Ishikawa (cell line): Measurements from ENCODE around the gene OR1S1.

Source experiments
- CEBPB ChIP-seq: IDR thresholded peaks from 2 replicates; pipeline ENCODE4 v1.6.1; 2012
- CREB1 ChIP-seq: IDR thresholded peaks from 2 replicates; pipeline ENCODE4 v1.6.1; 2012; ENCODE audit warnings: low read depth
- EGR1 ChIP-seq: IDR thresholded peaks from 2 replicates; pipeline ENCODE4 v1.6.1; 2012
- EP300 ChIP-seq: IDR thresholded peaks from 2 replicates; pipeline ENCODE4 v1.6.1; 2012; ENCODE audit warnings: borderline replicate concordance
- FOXM1 ChIP-seq: IDR thresholded peaks from 2 replicates; pipeline ENCODE4 v1.6.1; 2012; ENCODE audit warnings: low read depth, borderline replicate concordance
- NFIC ChIP-seq: IDR thresholded peaks from 2 replicates; pipeline ENCODE4 v1.6.1; 2012
- RAD21 ChIP-seq: IDR thresholded peaks from 2 replicates; pipeline ENCODE4 v1.6.1; 2012; ENCODE audit warnings: low read depth
- TAF1 ChIP-seq: IDR thresholded peaks from 2 replicates; pipeline ENCODE4 v1.6.1; 2012; ENCODE audit warnings: low read depth, mild to moderate bottlenecking
- TCF12 ChIP-seq: IDR thresholded peaks from 2 replicates; pipeline ENCODE4 v1.6.1; 2012; ENCODE audit warnings: low read depth
- TEAD4 ChIP-seq: IDR thresholded peaks from 2 replicates; pipeline ENCODE4 v1.6.1; 2012
- YY1 ChIP-seq: IDR thresholded peaks from 2 replicates; pipeline ENCODE4 v1.6.1; 2012; ENCODE audit warnings: low read depth
- ZBTB7A ChIP-seq: IDR thresholded peaks from 2 replicates; pipeline ENCODE4 v1.6.1; 2012; ENCODE audit warnings: low read depth
- TF ChIP-seq, protein P1 (sequence below): IDR thresholded peaks from 2 replicates; pipeline ENCODE4 v1.6.1; 2012
- TF ChIP-seq, protein P2 (sequence below): IDR thresholded peaks from 2 replicates; pipeline ENCODE4 v1.6.1; 2012
- TF ChIP-seq, protein P3 (sequence below): IDR thresholded peaks from 2 replicates; pipeline ENCODE4 v1.6.1; 2012; ENCODE audit warnings: low read depth, mild to moderate bottlenecking

Gene OR1S1

DNA sequence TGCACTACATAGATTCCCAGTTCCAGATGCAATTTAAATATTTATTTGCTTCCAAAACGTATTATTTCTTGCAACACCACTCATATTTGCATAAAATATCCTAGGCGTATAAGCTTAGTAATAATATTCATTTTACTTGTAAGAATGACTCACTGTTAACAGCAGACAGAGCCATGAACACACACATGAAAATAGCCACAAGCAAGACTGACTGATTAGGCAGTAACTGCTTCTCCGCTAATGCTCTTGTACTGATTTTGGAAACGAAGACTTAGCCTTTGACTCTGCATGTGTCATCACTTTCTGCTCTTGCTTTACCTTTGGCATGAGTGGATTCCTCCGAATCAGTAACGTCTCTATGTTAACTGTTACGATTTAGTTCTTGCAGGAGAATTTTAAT is 10.2 kb downstream of the OR1S1 start:
- TF ChIP-seq CREB1 (no peak), TEAD4 (no peak), TCF12 (no peak), YY1 (no peak), TAF1 (no peak)
- TF ChIP-seq, protein P1, sequence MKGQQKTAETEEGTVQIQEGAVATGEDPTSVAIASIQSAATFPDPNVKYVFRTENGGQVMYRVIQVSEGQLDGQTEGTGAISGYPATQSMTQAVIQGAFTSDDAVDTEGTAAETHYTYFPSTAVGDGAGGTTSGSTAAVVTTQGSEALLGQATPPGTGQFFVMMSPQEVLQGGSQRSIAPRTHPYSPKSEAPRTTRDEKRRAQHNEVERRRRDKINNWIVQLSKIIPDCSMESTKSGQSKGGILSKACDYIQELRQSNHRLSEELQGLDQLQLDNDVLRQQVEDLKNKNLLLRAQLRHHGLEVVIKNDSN: no peak

DNA sequence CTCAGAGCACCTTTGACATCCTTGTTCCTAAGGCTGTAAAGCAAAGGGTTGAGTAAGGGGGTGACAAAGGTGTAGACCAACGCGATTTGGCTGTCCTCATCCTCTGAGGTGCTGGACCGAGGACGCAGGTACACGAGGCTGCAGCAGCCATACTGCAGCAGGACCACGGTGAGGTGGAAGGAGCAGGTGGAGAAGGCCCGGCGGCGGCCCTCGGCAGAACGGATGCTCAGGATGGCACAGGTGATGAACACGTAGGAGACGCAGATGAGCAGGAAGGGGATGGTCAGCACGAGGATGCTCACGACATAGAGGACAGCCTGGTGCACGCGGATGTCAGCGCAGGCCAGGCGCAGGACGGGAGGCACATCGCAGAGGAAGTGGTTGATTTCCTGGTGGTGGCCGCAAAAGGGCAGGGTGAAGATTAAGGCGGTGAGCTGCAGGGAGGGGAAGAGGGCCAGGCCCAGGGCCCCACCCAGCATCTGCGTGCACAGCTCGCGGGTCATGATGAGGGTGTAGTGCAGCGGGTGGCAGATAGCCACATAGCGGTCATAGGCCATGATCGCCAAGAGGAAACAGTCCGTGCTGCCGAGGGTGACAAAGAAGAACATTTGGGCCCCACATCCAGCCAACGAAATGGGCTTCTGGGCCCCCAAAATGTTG is 15.6 kb downstream of the OR1S1 start:
- TF ChIP-seq TEAD4 (no peak), EP300 (no peak), NFIC (no peak), TCF12 (no peak), EGR1 (no peak), TAF1 (no peak), YY1 (no peak), FOXM1 (no peak), CEBPB (no peak), CREB1 (no peak)
- TF ChIP-seq, protein P2, sequence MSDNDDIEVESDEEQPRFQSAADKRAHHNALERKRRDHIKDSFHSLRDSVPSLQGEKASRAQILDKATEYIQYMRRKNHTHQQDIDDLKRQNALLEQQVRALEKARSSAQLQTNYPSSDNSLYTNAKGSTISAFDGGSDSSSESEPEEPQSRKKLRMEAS: no peak
- TF ChIP-seq, protein P1: no peak
- TF ChIP-seq, protein P3, sequence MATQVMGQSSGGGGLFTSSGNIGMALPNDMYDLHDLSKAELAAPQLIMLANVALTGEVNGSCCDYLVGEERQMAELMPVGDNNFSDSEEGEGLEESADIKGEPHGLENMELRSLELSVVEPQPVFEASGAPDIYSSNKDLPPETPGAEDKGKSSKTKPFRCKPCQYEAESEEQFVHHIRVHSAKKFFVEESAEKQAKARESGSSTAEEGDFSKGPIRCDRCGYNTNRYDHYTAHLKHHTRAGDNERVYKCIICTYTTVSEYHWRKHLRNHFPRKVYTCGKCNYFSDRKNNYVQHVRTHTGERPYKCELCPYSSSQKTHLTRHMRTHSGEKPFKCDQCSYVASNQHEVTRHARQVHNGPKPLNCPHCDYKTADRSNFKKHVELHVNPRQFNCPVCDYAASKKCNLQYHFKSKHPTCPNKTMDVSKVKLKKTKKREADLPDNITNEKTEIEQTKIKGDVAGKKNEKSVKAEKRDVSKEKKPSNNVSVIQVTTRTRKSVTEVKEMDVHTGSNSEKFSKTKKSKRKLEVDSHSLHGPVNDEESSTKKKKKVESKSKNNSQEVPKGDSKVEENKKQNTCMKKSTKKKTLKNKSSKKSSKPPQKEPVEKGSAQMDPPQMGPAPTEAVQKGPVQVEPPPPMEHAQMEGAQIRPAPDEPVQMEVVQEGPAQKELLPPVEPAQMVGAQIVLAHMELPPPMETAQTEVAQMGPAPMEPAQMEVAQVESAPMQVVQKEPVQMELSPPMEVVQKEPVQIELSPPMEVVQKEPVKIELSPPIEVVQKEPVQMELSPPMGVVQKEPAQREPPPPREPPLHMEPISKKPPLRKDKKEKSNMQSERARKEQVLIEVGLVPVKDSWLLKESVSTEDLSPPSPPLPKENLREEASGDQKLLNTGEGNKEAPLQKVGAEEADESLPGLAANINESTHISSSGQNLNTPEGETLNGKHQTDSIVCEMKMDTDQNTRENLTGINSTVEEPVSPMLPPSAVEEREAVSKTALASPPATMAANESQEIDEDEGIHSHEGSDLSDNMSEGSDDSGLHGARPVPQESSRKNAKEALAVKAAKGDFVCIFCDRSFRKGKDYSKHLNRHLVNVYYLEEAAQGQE: no peak

DNA sequence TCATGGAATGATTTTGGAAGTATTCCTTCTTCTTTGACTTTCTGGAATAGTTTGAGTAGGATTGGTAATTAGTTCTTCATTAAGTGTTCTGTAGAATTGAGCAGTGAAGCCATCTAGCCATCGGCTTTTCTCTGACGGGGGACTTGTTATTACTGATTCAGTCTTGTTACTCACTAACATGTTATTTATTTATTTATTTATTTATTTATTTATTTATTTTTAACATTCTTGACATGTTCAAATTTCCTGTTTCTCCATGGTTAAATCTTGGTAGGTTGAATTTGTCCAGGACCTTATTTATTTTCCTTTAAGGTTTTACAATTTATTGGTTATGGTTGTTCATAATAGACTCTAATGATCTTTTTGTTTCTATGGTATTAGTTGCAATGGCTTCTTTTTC is 31.4 kb downstream of the OR1S1 start:
- TF ChIP-seq RAD21 (no peak), CEBPB (no peak), TEAD4 (no peak), FOXM1 (no peak), TAF1 (no peak), CREB1 (no peak), ZBTB7A (no peak)
- TF ChIP-seq, protein P1: no peak

DNA sequence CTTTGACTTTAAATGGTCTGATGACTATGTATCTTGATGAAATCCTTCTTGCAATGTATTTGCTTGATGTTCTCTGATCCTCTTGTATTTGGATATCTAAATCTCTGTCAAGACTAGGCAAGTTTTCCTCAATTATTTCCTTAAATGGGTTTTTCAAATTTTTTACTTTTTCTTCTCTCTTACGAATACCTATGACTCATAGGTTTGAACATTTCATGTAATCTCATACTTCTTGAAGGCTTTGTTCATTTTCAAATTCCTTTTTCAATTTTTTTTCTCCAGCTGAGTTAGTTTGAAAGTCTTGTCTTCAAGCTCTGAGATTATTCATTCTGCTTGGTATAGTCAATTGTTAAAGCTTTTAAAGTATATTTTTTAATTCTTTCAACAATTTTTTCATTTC is 42.4 kb downstream of the OR1S1 start:
- TF ChIP-seq, protein P2: no peak
- TF ChIP-seq NFIC (no peak), ZBTB7A (no peak), CREB1 (no peak), YY1 (no peak), TCF12 (no peak), FOXM1 (no peak), EGR1 (no peak), TEAD4 (no peak), TAF1 (no peak), CEBPB (no peak), RAD21 (no peak), EP300 (no peak)
- TF ChIP-seq, protein P3: no peak
- TF ChIP-seq, protein P1: no peak

DNA sequence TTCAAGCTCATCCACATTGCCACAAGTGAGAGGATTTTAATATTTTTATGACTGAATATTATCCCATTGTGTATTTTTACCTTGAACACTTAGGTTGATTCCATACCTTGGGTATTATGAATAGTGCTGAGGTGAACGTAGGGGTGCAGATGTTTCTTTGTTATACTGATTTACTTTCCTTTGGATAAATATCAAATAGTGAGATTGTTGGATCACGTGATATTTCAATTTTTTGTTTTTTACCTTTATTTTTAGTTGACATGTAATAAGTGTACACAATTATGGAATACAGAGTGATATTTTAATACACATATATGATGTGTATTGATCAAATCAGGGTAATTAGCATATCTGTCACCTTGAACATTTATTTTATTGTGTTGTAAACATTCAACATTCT is 47.5 kb downstream of the OR1S1 start:
- TF ChIP-seq, protein P2: no peak
- TF ChIP-seq, protein P1: no peak
- TF ChIP-seq RAD21 (no peak), TAF1 (no peak), FOXM1 (no peak), TEAD4 (no peak), CREB1 (no peak), EGR1 (no peak), NFIC (no peak), TCF12 (no peak), YY1 (no peak), EP300 (no peak), CEBPB (no peak), ZBTB7A (no peak)
- TF ChIP-seq, protein P3: no peak
